Measurements from ENCODE around the gene IHH. TPM values are rescaled to one million over a fixed set of nuclear protein-coding genes. Genes with fewer than 3 reads are reported as not detected.

Gene IHH
- total RNA-seq, 1 experiment from 2014 or later = not detected

- Histone ChIP-seq H3K23me2 (ENCODE audit: insufficient read length, low read depth, low read length, poor library complexity, severe bottlenecking) (no peaks in the 10 kb centered on the region), H4K20me1 (ENCODE audit: control insufficient read depth, insufficient read depth, insufficient read length) (no peaks in the 10 kb centered on the region), H3K79me2 (ENCODE audit: insufficient read depth, low read length) (no peaks in the 10 kb centered on the region), H3K9ac (ENCODE audit: extremely low read depth, insufficient read length, low read length) (no peak overlapping the region), H3K27me3 (ENCODE audit: insufficient read depth, low read length) (no peaks in the 10 kb centered on the region), H3K4me1 (ENCODE audit: insufficient read depth, low read length) (no peaks in the 10 kb centered on the region; the same call in 1 of the 2 replicates), H2BK15ac (ENCODE audit: low read depth, low read length) (no peak overlapping the region), H4K5ac (ENCODE audit: insufficient read length, low read depth, low read length) (no peak overlapping the region), H3T11ph (ENCODE audit: low read length) (no peak overlapping the region), H3K4me2 (ENCODE audit: insufficient read depth, insufficient read length, low read length) (no peak overlapping the region), H3K56ac (ENCODE audit: insufficient read length, low read depth, low read length) (no peak overlapping the region), H4K8ac (replicated peaks; ENCODE audit: insufficient read length, low read depth, low read length) (no peak overlapping the region), H4K91ac (ENCODE audit: insufficient read length, low read depth, low read length) (no peak overlapping the region), H3K23ac (ENCODE audit: insufficient read length, low read depth, low read length) (no peak overlapping the region), H3K18ac (ENCODE audit: insufficient read length, low read depth, low read length) (no peak overlapping the region), H3K79me1 (ENCODE audit: insufficient read depth, low read depth, low read length, poor library complexity, severe bottlenecking) (no peaks in the 10 kb centered on the region), H2BK5ac (ENCODE audit: insufficient read length, low read length) (no peak overlapping the region), H2BK120ac (ENCODE audit: low read depth, low read length, poor library complexity, severe bottlenecking) (no peak overlapping the region), H2BK12ac (ENCODE audit: insufficient read length, low read depth, low read length) (no peak overlapping the region), H3K9me3 (ENCODE audit: control insufficient read depth, low read depth, low read length) (no peaks in the 10 kb centered on the region), H3K4ac (ENCODE audit: low read depth, low read length) (no peak overlapping the region), H2BK20ac (ENCODE audit: low read depth, low read length, poor library complexity, severe bottlenecking) (no peak overlapping the region), H2AFZ (ENCODE audit: low read length) (no peak overlapping the region), H3K27ac (ENCODE audit: insufficient read length, low read depth, low read length) (no peak overlapping the region), H3K14ac (ENCODE audit: insufficient read depth, low read length) (no peak overlapping the region), H2AK5ac (ENCODE audit: insufficient read length, low read length) (no peak overlapping the region)
- no peaks in the 10 kb centered on the region for H3K27me3 Mint-ChIP-seq (ENCODE audit: low read depth)
- H3K9me3 Mint-ChIP-seq = no peaks in the 10 kb centered on the region
- H3K4me3 Mint-ChIP-seq = no peak overlapping the region
- H3K36me3 Mint-ChIP-seq (ENCODE audit: insufficient read depth in 1 of 3, low read depth in 3 of 3) = no peaks in the 10 kb centered on the region
- no CpG with 5 or more reads among the region's 1 CpG for WGBS (ENCODE audit: extremely low coverage, insufficient read length, low lambda C conversion rate)
- H3K4me1 Mint-ChIP-seq = peaks cover 0 to 3% of the 10 kb centered on the region in 2 experiments; a peak in 2 of 4 replicates
- no peak for TF ChIP-seq CTCF (conservative IDR thresholded peaks at IDR 0.05)
- no peak for DNase-seq
- no peak overlapping the region for H3K27ac Mint-ChIP-seq
Observed at GRCh38 chr2:219095406-219095935, 34.8 kb upstream of the IHH start.
